Activated T-cell treated with anti-CD3 and anti-CD28 coated beads, Interleukin-2, amount 50 U/mL, for 4 hours (primary cell): ENCODE measurements around the gene PTOV1. TPM values are rescaled to one million over a fixed set of nuclear protein-coding genes. Genes with fewer than 3 reads are reported as not detected.
"Not testable (repeated sequence)": the region's sequence is repeated elsewhere in the genome, so short reads cannot be mapped to it uniquely, and the experiment has no call there.

ENCODE experiments used
- ATAC-seq, 2 donors: fragments of 200-7000 bp; cut with Tn5 transposase; one replicate each; pipeline ENCODE4 v1.10.0; 2021
- DNase-seq: peaks from one replicate; pipeline ENCODE4 v3.0.0-alpha.2; 2020
- H3K27me3 Mint-ChIP-seq: one replicate; pipeline ENCODE4 v1.8.0; 2021; ENCODE audit warnings: low read depth, mixed read lengths
- H3K36me3 Mint-ChIP-seq: one replicate; pipeline ENCODE4 v1.8.0; 2022; ENCODE audit warnings: mixed read lengths; ENCODE audit not compliant: insufficient read depth
- H3K4me1 Mint-ChIP-seq: one replicate; pipeline ENCODE4 v1.8.0; 2021; ENCODE audit warnings: low read depth, mixed read lengths
- H3K4me3 Mint-ChIP-seq: one replicate; pipeline ENCODE4 v1.8.0; 2021; ENCODE audit warnings: mild to moderate bottlenecking, moderate library complexity, mixed read lengths
- H3K9me3 Mint-ChIP-seq: one replicate; pipeline ENCODE4 v1.8.0; 2021; ENCODE audit warnings: mixed read lengths
- total RNA-seq, 3 donors: library from RNA; stranded (reverse); gene quantifications; one replicate each; pipeline ENCODE4 v1.2.1, GENCODE V29; 2021

PTOV1 gene
- total RNA-seq, 3 donors from 2014 or later = 77.8 to 86.3 (median 83.7) TPM

DNA sequence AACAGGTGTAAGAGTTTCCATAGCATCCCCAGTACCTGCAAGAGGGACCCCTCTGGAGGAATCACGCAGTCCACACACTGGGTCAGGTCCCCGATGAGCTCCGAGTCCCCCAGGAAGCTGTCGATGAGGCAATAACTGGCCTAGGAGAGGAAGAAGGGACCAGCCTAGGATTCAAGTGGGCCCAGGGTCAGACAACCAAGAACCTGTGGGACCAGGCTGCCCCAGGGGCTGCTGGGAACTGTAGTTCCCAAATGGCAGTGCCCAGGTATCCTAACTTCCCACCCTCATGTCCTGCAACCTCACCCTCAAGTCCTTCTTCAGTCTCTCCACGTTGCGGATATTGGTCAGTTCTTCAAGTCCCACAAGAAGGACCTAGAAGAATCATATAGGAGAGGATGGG, 39.6 kb upstream of the PTOV1 start:
- DNase-seq (no peak), ATAC-seq (no peak)
- Mint-ChIP-seq H3K4me3 (peak overlapping the region; percentile 91), H3K36me3 (no peaks in the 10 kb centered on the region), H3K4me1 (peaks cover 32% of the 10 kb centered on the region), H3K27me3 (no peaks in the 10 kb centered on the region), H3K9me3 (no peaks in the 10 kb centered on the region)

DNA sequence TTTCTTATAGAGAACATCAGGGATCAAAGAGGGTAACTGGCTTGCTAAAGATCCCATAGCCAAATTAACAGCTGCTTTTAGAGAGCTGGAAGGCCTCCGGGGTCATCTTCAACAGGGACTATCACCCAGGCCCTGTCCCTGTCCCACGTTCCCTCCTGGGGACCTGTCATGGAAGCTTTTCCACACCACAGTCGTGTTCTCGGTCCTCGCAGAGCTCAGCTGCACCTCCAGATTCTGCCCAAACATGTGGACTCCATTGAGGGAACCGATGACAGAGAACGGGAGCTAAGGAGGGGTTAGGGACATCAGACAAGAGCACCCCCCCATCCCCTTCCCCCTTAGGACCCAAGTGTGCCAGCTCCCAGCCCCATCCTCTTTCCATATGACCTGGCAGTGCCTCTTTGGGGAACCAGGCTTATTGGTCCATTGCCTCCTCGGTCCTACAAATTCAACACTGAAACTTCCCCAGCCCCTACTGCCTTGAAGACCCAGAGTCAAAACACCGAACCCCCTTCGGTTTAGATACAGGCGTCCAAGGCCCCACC, 38.4 kb upstream of the PTOV1 start:
- H3K4me1 Mint-ChIP-seq = peaks cover 37% of the 10 kb centered on the region
- DNase-seq (no peak), ATAC-seq (no peak)
- peak overlapping the region; percentile 91 for H3K4me3 Mint-ChIP-seq
- H3K36me3 Mint-ChIP-seq = no peaks in the 10 kb centered on the region
- H3K9me3 Mint-ChIP-seq = no peaks in the 10 kb centered on the region
- H3K27me3 Mint-ChIP-seq = no peaks in the 10 kb centered on the region

DNA sequence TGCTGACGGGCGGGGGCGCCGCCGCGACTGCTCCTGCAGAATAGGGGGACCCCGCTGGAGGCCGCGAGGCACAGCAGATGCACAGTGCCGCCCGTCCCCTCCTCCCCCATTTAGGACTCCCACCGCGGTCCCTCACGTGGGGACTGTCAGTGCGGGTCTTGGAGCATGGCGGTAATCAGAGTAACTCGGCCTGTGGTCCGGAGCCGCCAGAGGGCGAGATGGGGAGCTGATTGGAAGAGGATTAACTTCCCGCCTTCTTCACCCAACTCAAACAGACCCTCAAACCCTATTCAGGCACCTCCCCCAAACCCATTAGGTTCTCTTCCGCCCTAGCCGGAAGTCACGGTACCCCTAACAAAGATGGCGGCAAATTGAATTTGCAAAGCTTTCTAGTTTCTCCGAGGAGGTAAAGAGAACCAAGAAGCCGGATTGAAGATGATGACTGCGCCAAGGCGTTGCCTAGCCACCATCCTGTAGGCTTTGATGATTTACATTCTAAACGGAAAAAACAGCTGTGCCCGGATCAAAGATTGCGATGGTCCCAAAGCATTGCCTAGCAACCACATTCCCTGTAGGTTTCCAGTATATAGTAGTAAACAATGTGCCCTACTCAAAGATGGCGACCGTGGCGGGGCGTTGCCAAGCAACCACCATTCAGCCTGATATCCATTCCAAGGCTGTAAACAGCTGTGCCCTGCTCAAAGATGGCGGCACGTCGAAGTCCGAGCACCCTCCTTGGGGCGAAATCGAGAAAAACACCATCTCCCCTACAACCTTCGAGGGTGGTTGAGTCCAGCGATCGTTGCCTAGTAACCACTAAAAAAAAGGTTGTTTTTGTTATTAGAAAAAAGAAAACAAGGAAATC, 37.7 kb upstream of the PTOV1 start, which contains the start of gene FUZ:
FUZ (minus strand) TSS at position 296 of the 865 bp plus-strand sequence; CDS start at position 110, 186 bp downstream.
- Mint-ChIP-seq H3K4me3 (peak within 1 kb of the TSS; percentile 91), H3K9me3 (no peaks in the 10 kb centered on the region), H3K27me3 (no peaks in the 10 kb centered on the region), H3K36me3 (no peaks in the 10 kb centered on the region), H3K4me1 (peaks cover 37% of the 10 kb centered on the region)
- ATAC-seq (peak; percentile 61 to 62), DNase-seq (peak; percentile 83)

DNA sequence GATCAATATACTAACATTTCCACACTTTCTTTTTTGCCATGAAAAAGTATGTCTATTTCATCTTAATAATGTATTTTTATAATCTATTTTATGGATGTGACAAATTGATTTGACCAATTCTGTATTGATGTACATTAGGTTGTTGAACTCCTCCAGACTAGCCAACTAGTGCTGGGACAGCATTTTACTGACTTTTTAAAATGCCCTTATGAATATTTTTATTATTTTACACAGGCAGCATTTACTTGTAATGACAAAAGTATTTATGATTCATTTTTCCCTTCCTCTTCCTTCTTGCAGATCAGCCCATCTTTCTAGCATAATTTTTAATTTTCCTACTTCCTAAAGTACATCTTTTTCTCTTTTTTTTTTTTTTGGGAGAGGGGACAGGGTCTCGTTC, 36.9 kb upstream of the PTOV1 start:
- Mint-ChIP-seq H3K4me1 (peaks cover 38% of the 10 kb centered on the region), H3K9me3 (no peaks in the 10 kb centered on the region), H3K27me3 (no peaks in the 10 kb centered on the region), H3K4me3 (peak overlapping the region; percentile 60), H3K36me3 (no peaks in the 10 kb centered on the region)
- DNase-seq = no peak
- ATAC-seq = no peak

DNA sequence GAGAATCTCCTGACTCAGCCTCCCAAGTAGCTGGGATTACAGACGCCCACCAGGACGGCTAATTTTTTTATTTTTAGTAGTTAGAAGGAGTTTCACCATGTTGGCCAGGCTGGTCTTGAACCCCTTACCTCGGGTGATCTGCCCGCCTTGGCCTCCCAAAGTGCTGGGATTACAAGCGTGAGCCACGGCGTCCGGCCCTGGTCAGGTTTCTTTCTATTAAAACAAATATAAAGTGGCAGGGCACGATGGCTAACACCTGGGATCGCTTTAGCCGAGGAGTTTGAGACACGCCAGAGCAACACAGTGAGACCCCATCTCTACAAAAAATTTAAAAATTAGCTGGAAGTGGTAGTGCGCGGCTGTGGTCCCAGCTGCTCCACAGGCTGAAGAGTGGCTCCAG, 34.4 kb upstream of the PTOV1 start:
- ATAC-seq = no peak
- Mint-ChIP-seq H3K36me3 (no peaks in the 10 kb centered on the region), H3K4me1 (peaks cover 39% of the 10 kb centered on the region)

DNA sequence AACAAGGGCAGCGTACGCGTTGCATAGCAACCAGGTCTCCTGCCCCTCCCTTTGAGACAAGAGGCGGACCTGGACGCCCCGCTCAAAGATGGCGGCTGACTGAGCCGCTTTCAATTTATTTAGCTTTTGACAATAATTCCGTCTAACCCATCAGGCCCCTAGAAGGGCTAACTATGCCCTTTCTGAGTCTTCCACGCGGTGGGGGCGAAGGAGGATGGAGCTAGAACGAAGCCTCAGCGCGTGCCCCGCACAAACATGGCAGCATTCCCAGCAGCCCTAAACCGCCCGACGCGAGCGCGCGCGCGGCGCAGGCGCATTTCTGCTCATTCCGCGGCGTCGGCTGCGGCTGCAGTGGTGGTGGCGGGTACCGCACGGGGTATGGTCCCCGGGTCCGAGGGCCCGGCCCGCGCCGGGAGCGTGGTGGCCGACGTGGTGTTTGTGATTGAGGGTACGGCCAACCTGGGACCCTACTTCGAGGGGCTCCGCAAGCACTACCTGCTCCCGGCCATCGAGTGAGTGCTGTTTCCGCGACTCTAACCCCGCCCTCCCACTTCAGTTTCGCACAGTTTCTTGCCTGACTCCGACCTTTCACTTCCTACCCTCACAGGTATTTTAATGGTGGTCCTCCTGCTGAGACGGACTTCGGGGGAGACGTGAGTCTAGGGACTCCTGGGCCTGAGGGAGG, 32.9 kb upstream of the PTOV1 start, which contains the start of gene MED25:
MED25 (plus strand) TSS at position 326 of the 685 bp plus-strand sequence; CDS start at position 379, 53 bp downstream.
- Mint-ChIP-seq H3K27me3 (no peaks in the 10 kb centered on the region), H3K9me3 (no peaks in the 10 kb centered on the region), H3K4me1 (peaks cover 29% of the 10 kb centered on the region), H3K36me3 (peaks cover under 1% of the 10 kb centered on the region), H3K4me3 (peak within 1 kb of the TSS; percentile 95)
- peak; percentile 78 to 82 for ATAC-seq
- peak; percentile 83 for DNase-seq

More for the DNA sequence above, 34.4 kb upstream of the PTOV1 start:
- H3K27me3 Mint-ChIP-seq = no peaks in the 10 kb centered on the region
- H3K9me3 Mint-ChIP-seq = no peaks in the 10 kb centered on the region
- H3K4me3 Mint-ChIP-seq = peak overlapping the region; percentile 33
- DNase-seq = no peak

DNA sequence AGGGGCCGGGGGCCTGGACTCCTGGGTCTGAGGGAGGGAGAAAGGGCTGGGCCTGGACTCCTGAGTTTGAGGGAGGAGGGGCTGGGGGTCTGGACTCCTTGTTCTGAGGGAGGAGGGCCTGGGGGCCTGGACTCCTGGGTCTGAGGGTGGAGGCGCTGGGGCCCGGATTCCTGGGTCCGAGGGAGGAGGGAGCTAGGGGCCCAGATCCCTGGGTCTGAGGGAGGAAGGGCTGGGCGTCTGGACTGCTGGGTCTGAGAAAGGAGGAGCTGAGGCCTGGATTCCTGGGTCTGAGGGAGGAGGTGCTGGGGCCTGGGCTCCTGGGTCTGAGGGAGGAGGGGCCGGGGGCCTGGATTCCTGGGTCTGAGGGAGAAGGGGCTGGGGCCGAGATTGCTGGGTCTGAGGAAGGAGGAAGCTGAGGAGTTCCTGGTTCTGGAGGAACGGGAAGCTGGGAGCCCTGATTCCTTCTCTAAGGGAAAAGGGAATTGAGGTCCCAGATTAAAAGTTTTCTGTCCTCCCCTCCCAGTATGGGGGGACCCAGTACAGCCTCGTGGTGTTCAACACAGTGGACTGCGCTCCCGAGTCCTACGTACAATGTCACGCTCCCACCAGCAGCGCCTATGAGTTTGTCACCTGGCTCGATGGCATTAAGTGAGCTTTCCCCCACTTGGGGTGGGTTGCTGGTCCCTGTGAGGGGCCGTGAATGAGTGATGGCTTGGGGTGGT, 32.1 kb upstream of the PTOV1 start:
- peaks cover 24% of the 10 kb centered on the region for H3K4me1 Mint-ChIP-seq
- no peaks in the 10 kb centered on the region for H3K27me3 Mint-ChIP-seq
- H3K4me3 Mint-ChIP-seq = peak overlapping the region; percentile 95
- H3K36me3 Mint-ChIP-seq = peaks cover 4% of the 10 kb centered on the region
- DNase-seq = no peak
- H3K9me3 Mint-ChIP-seq = no peaks in the 10 kb centered on the region
- ATAC-seq = no peak

DNA sequence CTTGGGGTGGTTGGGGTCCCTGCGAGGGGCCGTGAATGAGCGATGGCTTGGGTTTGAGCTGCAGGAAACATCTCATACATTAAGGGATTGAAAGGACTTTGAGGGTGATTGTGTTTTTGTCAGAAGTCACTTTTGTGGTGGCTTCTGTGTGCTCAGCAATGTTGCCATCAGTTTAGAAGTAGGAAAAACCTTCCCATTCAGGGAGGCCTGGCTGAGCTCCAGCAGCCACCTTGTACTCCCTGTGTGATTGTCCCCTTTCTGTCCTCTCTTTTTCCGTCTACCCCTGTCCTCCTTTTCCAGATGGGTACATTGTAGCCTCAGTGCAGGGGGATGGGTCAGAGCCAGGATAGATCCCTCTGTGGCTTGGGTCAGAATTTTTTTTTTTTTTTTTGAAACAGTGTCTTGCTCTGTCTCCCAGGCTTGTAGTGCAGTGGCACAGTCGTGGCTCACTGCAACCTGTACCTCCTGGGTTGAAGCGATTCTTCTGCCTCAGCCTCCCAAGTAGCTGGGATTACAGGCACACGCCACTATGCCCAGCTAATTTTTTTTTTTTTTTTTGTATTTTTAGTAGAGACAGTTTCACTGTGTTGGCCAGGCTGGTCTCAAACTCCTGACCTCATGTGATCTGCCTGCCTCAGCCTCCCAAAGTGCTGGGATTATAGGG, 31.4 kb upstream of the PTOV1 start:
- not testable (repeated sequence) for H3K27me3 Mint-ChIP-seq, H3K9me3 Mint-ChIP-seq, ATAC-seq, DNase-seq, H3K36me3 Mint-ChIP-seq
- H3K4me3 Mint-ChIP-seq = peak overlapping the region; percentile 95
- H3K4me1 Mint-ChIP-seq = peaks cover 19% of the 10 kb centered on the region

DNA sequence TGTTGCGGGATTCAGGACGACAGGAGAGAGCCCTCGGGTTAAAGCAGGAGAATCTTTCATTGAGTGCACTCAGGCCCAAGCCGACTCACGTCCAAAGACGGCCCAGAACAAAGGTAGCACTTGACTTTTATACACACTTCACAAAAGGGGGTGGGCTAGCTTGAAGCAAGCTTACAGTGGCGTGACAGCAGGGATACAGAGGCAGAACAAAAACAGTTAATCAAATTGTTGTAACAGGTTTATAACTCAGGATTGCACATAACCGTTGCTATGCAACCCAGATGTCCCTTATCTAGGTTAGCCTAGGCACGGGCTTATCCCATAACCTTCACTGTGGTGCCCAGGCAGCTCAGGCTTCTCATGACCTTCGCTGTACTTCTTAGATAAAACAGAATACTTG, 30.8 kb upstream of the PTOV1 start:
- no peak for DNase-seq
- ATAC-seq = no peak
- H3K36me3 Mint-ChIP-seq = peaks cover 4% of the 10 kb centered on the region
- H3K9me3 Mint-ChIP-seq = no peaks in the 10 kb centered on the region
- H3K4me3 Mint-ChIP-seq = peak overlapping the region; percentile 0
- no peaks in the 10 kb centered on the region for H3K27me3 Mint-ChIP-seq
- peaks cover 17% of the 10 kb centered on the region for H3K4me1 Mint-ChIP-seq

DNA sequence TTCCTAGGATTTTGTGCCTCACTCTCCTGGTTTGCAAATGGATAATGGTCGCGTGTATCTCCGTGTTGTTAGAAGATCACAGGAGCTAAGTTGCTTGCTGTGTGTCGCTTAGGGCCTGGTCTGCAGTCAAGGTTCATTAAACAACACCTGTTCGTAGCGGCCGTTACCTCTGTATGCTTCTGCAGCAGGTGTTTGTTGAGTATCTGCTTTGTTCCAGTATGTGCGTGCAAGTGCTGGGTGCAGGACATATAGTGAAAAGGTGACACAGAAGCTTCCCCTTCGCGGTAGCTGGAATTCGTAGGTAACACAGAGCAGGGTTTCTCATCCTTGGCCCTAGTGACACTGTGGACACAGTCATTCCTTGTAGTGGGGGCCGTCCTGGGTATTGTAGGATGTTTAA, 27.5 kb upstream of the PTOV1 start:
- no peak for DNase-seq
- no peaks in the 10 kb centered on the region for H3K9me3 Mint-ChIP-seq
- H3K4me1 Mint-ChIP-seq = peaks cover 11% of the 10 kb centered on the region
- peaks cover 6% of the 10 kb centered on the region for H3K36me3 Mint-ChIP-seq
- H3K4me3 Mint-ChIP-seq = no peak overlapping the region
- ATAC-seq = no peak
- H3K27me3 Mint-ChIP-seq = no peaks in the 10 kb centered on the region

DNA sequence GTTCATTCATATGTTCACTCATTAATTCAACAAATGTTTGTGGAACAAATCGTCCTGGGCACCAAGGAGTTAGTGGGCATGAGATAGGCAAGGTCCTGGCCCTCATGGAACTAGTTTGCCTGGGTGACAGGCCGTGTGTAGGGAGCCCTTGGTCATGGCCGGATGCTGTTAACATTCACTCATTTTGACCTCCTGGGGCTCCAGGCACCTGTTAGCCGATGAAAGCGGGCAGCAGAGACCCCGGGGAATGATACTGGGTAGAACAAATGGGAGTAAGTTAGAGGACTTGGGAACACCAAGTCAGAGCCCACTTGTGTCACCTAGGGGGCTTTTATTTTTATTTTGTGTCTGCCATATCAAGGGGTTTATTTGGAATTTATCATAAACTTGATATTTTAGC, 26.3 kb upstream of the PTOV1 start:
- H3K9me3 Mint-ChIP-seq = no peaks in the 10 kb centered on the region
- ATAC-seq (no peak), DNase-seq (no peak)
- H3K36me3 Mint-ChIP-seq = peaks cover 6% of the 10 kb centered on the region
- H3K4me1 Mint-ChIP-seq = peaks cover 2% of the 10 kb centered on the region
- H3K27me3 Mint-ChIP-seq = no peaks in the 10 kb centered on the region
- no peak overlapping the region for H3K4me3 Mint-ChIP-seq

DNA sequence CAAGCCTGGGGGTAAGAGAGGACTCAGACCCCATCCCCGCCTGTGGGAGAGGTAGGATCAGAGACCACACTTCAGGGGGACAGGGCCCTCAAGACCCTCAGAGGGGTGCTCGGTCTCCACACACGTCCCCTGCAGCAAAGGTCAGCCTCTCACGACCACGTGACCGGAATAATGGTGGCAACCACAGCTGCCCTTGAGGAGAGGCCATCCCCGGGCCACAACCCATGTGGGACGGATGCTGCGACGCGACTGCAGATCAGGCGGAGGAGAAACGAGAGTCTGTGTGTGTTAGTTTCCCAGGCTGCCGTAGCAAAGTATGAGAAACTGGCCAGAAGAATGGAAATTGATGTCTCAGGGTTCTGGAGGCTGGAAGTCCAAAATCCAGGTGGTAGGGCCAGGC, 23.9 kb upstream of the PTOV1 start:
- peaks cover 6% of the 10 kb centered on the region for H3K36me3 Mint-ChIP-seq
- DNase-seq = no peak
- H3K9me3 Mint-ChIP-seq = no peaks in the 10 kb centered on the region
- no peaks in the 10 kb centered on the region for H3K27me3 Mint-ChIP-seq
- no peak overlapping the region for H3K4me3 Mint-ChIP-seq
- no peaks in the 10 kb centered on the region for H3K4me1 Mint-ChIP-seq
- no peak for ATAC-seq

DNA sequence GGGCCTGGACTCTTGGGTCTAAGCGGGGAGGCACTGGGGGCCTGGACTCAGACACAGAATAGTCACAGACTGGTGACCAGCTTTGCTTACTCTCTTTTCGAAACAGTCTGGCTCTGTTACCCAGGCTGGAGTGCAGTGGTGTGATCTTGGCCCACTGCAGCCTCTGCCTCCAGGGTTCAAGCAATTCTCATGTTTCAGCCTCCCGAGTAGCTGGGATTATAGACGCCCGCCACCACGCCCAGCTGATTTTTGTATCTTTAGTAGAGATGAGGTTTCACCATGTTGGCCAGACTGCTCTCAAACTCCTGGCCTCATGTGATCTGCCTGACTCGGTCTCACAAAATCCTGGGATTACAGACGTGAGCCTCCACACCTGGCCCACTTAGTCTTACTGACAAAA, 21.8 kb upstream of the PTOV1 start:
- Mint-ChIP-seq H3K27me3 (no peaks in the 10 kb centered on the region), H3K4me1 (no peaks in the 10 kb centered on the region), H3K4me3 (no peak overlapping the region), H3K9me3 (no peaks in the 10 kb centered on the region), H3K36me3 (peaks cover 15% of the 10 kb centered on the region)
- ATAC-seq (no peak), DNase-seq (no peak)

DNA sequence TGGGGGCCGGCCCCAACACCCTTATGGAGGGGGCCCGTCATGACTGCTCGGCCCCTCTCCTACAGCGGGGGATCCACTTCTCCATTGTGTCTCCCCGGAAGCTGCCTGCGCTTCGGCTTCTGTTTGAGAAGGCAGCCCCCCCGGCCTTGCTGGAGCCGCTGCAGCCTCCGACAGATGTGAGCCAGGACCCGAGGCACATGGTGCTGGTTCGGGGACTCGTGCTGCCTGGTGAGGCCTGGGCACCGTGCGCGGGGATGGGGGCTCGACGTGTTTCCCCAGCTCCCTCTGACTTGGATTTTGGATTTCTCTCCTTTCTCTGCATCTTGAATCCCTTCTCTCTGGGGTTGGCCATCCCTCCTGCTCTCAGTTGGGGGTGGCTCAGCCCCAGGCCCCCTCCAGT, 21.2 kb upstream of the PTOV1 start:
- no peak for DNase-seq
- H3K36me3 Mint-ChIP-seq = peaks cover 17% of the 10 kb centered on the region

More for the DNA sequence above, 21.2 kb upstream of the PTOV1 start:
- H3K4me1 Mint-ChIP-seq = no peaks in the 10 kb centered on the region
- no peaks in the 10 kb centered on the region for H3K9me3 Mint-ChIP-seq
- H3K27me3 Mint-ChIP-seq = no peaks in the 10 kb centered on the region
- H3K4me3 Mint-ChIP-seq = no peak overlapping the region
- ATAC-seq = no peak
